22Rv1 (cell line): ENCODE data around the gene EFNA3.

Source experiments
- CTCF ChIP-seq: fragments of 450-650 bp; IDR thresholded peaks from 2 replicates; pipeline ENCODE4 v1.5.1; 2017; ENCODE audit warnings: mild to moderate bottlenecking
- ZFX ChIP-seq: fragments of 450-650 bp; IDR thresholded peaks from 2 replicates; pipeline ENCODE4 v1.6.1; 2017; ENCODE audit warnings: antibody characterized with exemption, borderline replicate concordance

GRCh38 chr1:155083052-155083541, 4.5 kb downstream of the EFNA3 start:
- TF ChIP-seq CTCF (no peak), ZFX (no peak)
